ENCODE results near the gene ZNF319.

Gene ZNF319

DNA sequence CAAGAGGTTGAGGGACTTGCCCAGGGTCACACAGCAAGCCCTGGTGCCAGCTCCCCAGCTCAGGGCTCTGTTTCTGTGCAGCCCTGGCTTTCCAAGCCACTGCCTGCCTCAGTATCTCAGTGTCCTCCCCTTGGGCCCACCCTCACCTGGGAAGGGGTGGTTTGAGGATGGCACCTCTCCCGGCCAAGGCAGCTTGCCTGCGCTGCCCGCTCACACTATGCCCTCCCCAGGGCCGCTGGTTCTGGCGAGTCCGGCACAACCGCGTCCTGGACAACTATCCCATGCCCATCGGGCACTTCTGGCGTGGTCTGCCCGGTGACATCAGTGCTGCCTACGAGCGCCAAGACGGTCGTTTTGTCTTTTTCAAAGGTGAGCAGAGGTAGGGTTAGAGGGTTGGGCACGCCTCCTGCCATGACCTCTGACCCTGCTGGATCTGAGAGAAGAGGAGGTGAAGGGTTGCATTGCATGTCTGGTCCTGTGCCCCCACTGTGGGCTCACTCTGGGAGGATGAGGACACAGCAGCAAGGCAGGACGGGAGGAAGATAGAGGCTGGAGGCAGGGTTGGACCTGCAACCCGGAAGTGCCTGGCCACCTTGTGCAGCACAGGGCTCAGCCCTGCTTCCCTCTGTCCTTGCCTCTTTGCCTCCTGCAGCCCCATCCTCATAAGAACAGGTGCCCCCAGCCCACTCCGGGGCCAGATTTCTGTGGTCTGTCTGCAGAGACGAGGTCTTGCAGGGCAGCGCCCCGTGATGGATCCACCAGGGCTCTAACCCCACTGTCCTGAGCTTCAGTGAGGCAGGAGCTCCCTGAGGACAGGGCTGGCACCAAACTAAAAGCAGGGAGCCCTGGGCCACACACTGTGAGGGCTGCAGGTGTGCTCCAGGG, 41.8 kb upstream of the ZNF319 start:
- in situ Hi-C loops (cut with HindIII; ENCODE audit: low sequenced_read_pairs), result no loop called here
- no peak overlapping the region for H3K4me3 ChIP-seq (ENCODE audit: low read depth, low read length)
- no peak for DNase-seq (ENCODE audit: low read depth, low spot score)
- TF ChIP-seq, protein P1, sequence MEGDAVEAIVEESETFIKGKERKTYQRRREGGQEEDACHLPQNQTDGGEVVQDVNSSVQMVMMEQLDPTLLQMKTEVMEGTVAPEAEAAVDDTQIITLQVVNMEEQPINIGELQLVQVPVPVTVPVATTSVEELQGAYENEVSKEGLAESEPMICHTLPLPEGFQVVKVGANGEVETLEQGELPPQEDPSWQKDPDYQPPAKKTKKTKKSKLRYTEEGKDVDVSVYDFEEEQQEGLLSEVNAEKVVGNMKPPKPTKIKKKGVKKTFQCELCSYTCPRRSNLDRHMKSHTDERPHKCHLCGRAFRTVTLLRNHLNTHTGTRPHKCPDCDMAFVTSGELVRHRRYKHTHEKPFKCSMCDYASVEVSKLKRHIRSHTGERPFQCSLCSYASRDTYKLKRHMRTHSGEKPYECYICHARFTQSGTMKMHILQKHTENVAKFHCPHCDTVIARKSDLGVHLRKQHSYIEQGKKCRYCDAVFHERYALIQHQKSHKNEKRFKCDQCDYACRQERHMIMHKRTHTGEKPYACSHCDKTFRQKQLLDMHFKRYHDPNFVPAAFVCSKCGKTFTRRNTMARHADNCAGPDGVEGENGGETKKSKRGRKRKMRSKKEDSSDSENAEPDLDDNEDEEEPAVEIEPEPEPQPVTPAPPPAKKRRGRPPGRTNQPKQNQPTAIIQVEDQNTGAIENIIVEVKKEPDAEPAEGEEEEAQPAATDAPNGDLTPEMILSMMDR (IDR thresholded peaks at IDR 0.05; ENCODE audit: low read depth, low read length), result no peak

DNA sequence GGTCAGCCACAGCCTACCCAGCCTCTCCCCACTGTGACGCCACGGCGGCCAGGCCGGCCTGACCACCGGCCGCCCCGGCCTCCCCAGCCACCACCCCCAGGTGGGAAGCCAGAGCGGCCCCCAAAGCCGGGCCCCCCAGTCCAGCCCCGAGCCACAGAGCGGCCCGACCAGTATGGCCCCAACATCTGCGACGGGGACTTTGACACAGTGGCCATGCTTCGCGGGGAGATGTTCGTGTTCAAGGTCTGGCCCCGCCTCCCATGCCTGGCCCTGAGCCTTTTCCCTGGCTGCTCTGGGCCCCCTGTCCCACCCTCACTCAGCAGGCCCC, 41.1 kb upstream of the ZNF319 start:
- TF ChIP-seq, protein P1 (IDR thresholded peaks at IDR 0.05; ENCODE audit: low read depth, low read length), result no peak
- no peak overlapping the region for H3K4me3 ChIP-seq (ENCODE audit: low read depth, low read length)
- DNase-seq (ENCODE audit: low read depth, low spot score), result no peak
- in situ Hi-C loops (cut with HindIII; ENCODE audit: low sequenced_read_pairs), result no loop called here

DNA sequence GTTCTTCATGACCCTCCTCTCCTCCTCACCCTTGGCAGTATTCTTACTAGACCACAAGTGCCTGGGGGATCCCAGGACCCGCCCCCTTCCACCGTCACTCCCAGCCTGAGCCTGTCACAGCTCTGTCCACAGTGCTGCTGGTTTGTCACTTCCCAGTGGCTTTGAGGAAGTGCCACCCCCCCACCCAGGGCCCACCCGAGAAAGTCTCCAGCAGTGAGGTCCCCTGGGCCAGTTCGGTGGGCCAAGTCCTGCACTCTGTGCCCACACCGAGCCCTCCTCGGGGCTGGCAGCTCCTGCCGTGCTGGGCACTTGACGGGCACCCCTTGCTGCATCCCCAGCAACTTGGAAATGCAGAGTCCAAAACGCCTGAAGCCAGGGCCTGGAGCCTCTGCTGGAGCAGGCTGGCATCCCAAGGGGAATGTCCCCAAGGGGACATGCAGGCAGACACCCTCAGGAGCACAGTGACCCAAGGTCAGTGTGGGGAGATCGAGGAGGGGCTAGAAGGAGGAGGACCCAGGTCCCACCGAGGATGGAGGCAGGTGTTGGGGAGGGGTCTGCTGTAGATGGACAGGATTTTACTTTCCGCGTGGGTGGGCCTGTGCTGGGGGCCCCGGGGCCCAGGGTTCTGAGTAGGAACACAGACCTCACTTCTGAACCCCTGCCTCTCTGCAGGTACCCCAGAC, 40.6 kb upstream of the ZNF319 start:
- TF ChIP-seq, protein P1 (IDR thresholded peaks at IDR 0.05; ENCODE audit: low read depth, low read length), result no peak
- in situ Hi-C loops (cut with HindIII; ENCODE audit: low sequenced_read_pairs), result no loop called here
- no peak for DNase-seq (ENCODE audit: low read depth, low spot score)
- H3K4me3 ChIP-seq (ENCODE audit: low read depth, low read length), result no peak overlapping the region

DNA sequence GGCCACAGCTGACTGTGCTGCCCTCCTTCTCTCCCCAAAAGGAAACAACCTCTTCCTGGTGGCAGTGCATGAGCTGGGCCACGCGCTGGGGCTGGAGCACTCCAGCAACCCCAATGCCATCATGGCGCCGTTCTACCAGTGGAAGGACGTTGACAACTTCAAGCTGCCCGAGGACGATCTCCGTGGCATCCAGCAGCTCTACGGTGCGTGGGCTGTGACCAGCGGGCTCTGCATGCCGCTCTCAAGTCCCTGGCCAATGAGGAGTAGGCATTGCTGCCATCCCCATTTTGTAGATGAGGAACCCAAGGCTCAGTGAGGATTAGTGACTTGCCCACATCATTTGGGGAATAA, 40.0 kb upstream of the ZNF319 start:
- TF ChIP-seq, protein P1 (IDR thresholded peaks at IDR 0.05; ENCODE audit: low read depth, low read length), result no peak
- no peak overlapping the region for H3K4me3 ChIP-seq (ENCODE audit: low read depth, low read length)
- in situ Hi-C loops (cut with HindIII; ENCODE audit: low sequenced_read_pairs), result no loop called here
- no peak for DNase-seq (ENCODE audit: low read depth, low spot score)

DNA sequence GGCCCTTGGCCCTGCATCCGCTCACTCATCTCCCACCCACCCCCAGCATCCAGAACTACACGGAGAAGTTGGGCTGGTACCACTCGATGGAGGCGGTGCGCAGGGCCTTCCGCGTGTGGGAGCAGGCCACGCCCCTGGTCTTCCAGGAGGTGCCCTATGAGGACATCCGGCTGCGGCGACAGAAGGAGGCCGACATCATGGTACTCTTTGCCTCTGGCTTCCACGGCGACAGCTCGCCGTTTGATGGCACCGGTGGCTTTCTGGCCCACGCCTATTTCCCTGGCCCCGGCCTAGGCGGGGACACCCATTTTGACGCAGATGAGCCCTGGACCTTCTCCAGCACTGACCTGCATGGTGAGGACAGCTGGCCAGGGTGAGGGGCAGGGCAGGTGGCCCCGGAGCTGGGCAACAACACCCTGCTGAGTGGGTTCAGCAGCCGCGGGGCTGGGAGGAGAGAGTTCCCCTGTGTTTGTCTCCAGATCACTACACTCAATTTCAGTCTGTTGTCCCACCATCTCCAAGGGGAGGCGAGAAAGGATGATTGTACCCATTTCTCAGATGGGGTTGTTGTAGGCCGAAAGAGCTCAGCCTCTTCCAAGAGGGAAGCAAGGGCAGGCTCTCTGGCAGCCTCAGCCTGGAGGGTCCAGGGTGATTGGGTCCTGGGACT, 39.5 kb upstream of the ZNF319 start:
- TF ChIP-seq, protein P1 (IDR thresholded peaks at IDR 0.05; ENCODE audit: low read depth, low read length), result no peak
- H3K4me3 ChIP-seq (ENCODE audit: low read depth, low read length), result no peak overlapping the region
- in situ Hi-C loops (cut with HindIII; ENCODE audit: low sequenced_read_pairs), result no loop called here
- DNase-seq (ENCODE audit: low read depth, low spot score), result no peak

DNA sequence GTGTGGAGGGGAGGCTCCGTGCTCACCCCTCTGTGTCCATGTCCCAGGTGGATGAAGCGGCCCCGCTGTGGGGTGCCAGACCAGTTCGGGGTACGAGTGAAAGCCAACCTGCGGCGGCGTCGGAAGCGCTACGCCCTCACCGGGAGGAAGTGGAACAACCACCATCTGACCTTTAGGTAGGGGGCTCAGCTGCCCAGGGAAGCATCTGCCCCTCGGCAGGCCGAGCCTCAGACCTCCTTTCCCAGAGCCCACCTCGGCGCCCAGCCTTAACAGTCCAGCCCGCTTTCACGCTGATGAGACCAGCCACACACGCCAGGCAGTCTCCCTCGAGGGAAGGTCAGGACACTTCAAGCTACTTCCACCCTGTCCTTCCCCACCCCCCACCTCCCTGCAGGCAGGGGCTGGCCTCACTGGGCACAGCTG, 37.8 kb upstream of the ZNF319 start:
- no peak for DNase-seq (ENCODE audit: low read depth, low spot score)
- H3K4me3 ChIP-seq (ENCODE audit: low read depth, low read length), result no peak overlapping the region
- in situ Hi-C loops (cut with HindIII; ENCODE audit: low sequenced_read_pairs), result no loop called here
- TF ChIP-seq, protein P1 (IDR thresholded peaks at IDR 0.05; ENCODE audit: low read depth, low read length), result no peak
